WTC11 (cell line): ENCODE results near the gene TTC39A. TPM values are rescaled to one million over a fixed set of nuclear protein-coding genes. Genes with fewer than 3 reads are reported as not detected.

Experiments
- ATAC-seq: fragments of 200-7000 bp; cut with Tn5 transposase; 2 replicates; pipeline ENCODE4 v1.10.0; 2021; ENCODE audit warnings: mild to moderate bottlenecking, moderate library complexity
- CTCF ChIA-PET: fragments of 300-600 bp; sonication (Branson Sonifier 250); formaldehyde crosslinking; loops from one replicate; lab custom pipeline; 2021; ENCODE audit warnings: antibody characterized with exemption; lab: Charles Lee
- POLR2A ChIA-PET: fragments of 350-600 bp; sonication (Branson Sonifier 250); formaldehyde crosslinking; loops from one replicate; lab custom pipeline; 2021; ENCODE audit warnings: antibody characterized with exemption; lab: Charles Lee
- DNase-seq: peaks from one replicate; pipeline ENCODE4 v3.0.0; 2021; ENCODE audit warnings: low spot score
- H3K27ac Mint-ChIP-seq: 2 replicates; pipeline ENCODE4 v1.8.0; 2021; ENCODE audit warnings: mixed read lengths
- H3K27me3 Mint-ChIP-seq: 2 replicates; pipeline ENCODE4 v1.8.0; 2021; ENCODE audit warnings: low read depth, mild to moderate bottlenecking, moderate library complexity, mixed read lengths
- H3K36me3 Mint-ChIP-seq: 2 replicates; pipeline ENCODE4 v1.8.0; 2021; ENCODE audit warnings: mixed read lengths
- H3K4me1 Mint-ChIP-seq: 2 replicates; pipeline ENCODE4 v1.8.0; 2022; ENCODE audit warnings: mixed read lengths
- H3K4me3 Mint-ChIP-seq: 2 replicates; pipeline ENCODE4 v1.8.0; 2021; ENCODE audit warnings: mild to moderate bottlenecking, moderate library complexity, mixed read lengths
- H3K9me3 Mint-ChIP-seq: 2 replicates; pipeline ENCODE4 v1.8.0; 2021; ENCODE audit warnings: mixed read lengths
- ATF1 ChIP-seq: sonication (generic); formaldehyde crosslinking; IDR thresholded peaks from 2 replicates; pipeline ENCODE4 v1.8.1; 2023; ENCODE audit warnings: mild to moderate bottlenecking, moderate library complexity, missing genetic modification reagents
- CBFB ChIP-seq: sonication (generic); formaldehyde crosslinking; IDR thresholded peaks from 2 replicates; pipeline ENCODE4 v1.8.1; 2022; ENCODE audit warnings: mild to moderate bottlenecking, low read depth, missing genetic modification reagents
- CREM ChIP-seq: sonication (generic); formaldehyde crosslinking; IDR thresholded peaks from 2 replicates; pipeline ENCODE4 v1.8.1; 2022; ENCODE audit warnings: mild to moderate bottlenecking, missing genetic modification reagents, moderate library complexity
- EMX1 ChIP-seq: fragments of 250-450 bp; sonication (Bioruptor Pico); IDR thresholded peaks from 2 replicates; pipeline ENCODE4 v1.8.0; 2021; ENCODE audit warnings: mild to moderate bottlenecking
- IRF2 ChIP-seq: sonication (generic); formaldehyde crosslinking; IDR thresholded peaks from 2 replicates; pipeline ENCODE4 v1.8.0; 2022; ENCODE audit warnings: low read depth, missing genetic modification reagents, borderline replicate concordance
- MXD4 ChIP-seq: fragments of 250-450 bp; sonication (Bioruptor Pico); IDR thresholded peaks from 2 replicates; pipeline ENCODE4 v1.8.0; 2021; ENCODE audit warnings: mild to moderate bottlenecking, moderate library complexity, borderline replicate concordance
- NR1H2 ChIP-seq: sonication (generic); formaldehyde crosslinking; IDR thresholded peaks from 2 replicates; pipeline ENCODE4 v1.9.0; 2021; ENCODE audit warnings: mild to moderate bottlenecking, moderate library complexity, missing genetic modification reagents
- SMAD3 ChIP-seq: sonication (generic); formaldehyde crosslinking; IDR thresholded peaks from 2 replicates; pipeline ENCODE4 v1.8.0; 2022; ENCODE audit warnings: missing genetic modification reagents, mild to moderate bottlenecking, borderline replicate concordance
- SOX15 ChIP-seq: fragments of 250-450 bp; sonication (Bioruptor Pico); IDR thresholded peaks from 2 replicates; pipeline ENCODE4 v1.9.0; 2021; ENCODE audit warnings: mild to moderate bottlenecking
- ZBTB21 ChIP-seq: sonication (generic); formaldehyde crosslinking; IDR thresholded peaks from 2 replicates; pipeline ENCODE4 v1.8.1; 2023; ENCODE audit warnings: mild to moderate bottlenecking, missing genetic modification reagents, borderline replicate concordance
- ZNF138 ChIP-seq: sonication (generic); formaldehyde crosslinking; conservative IDR thresholded peaks from 2 replicates; pipeline ENCODE4 v1.8.1; 2022; ENCODE audit warnings: mild to moderate bottlenecking, moderate library complexity, missing genetic modification reagents
- total RNA-seq: library from RNA; stranded (reverse); gene quantifications from 3 replicates; pipeline ENCODE4 v1.2.3, GENCODE V29; 2021
- TF ChIP-seq, protein P1 (sequence below): fragments of 250-450 bp; sonication (Bioruptor Pico); conservative IDR thresholded peaks from 2 replicates; pipeline ENCODE4 v1.9.0; 2021; ENCODE audit warnings: mild to moderate bottlenecking
- TF ChIP-seq, protein P2 (sequence below): sonication (generic); formaldehyde crosslinking; IDR thresholded peaks from 2 replicates; pipeline ENCODE4 v1.8.0; 2022; ENCODE audit warnings: mild to moderate bottlenecking, missing genetic modification reagents
- TF ChIP-seq, protein P3 (sequence below): sonication (generic); formaldehyde crosslinking; IDR thresholded peaks from 2 replicates; pipeline ENCODE4 v1.8.0; 2022; ENCODE audit warnings: mild to moderate bottlenecking, missing genetic modification reagents
- TF ChIP-seq, protein P4 (sequence below): fragments of 250-450 bp; sonication (Bioruptor Pico); IDR thresholded peaks from 2 replicates; pipeline ENCODE4 v2.1.2; 2022; ENCODE audit warnings: mild to moderate bottlenecking, moderate library complexity
- TF ChIP-seq, protein P5 (sequence below): fragments of 200-600 bp; IDR thresholded peaks from 2 replicates; pipeline ENCODE4 v1.8.0; 2022; ENCODE audit warnings: antibody characterized with exemption
- TF ChIP-seq, protein P6 (sequence below): sonication (generic); formaldehyde crosslinking; IDR thresholded peaks from 2 replicates; pipeline ENCODE4 v1.8.0; 2023; ENCODE audit warnings: missing genetic modification reagents, mild to moderate bottlenecking, borderline replicate concordance
- TF ChIP-seq, protein P7 (sequence below): fragments of 250-450 bp; sonication (Bioruptor Pico); IDR thresholded peaks from 2 replicates; pipeline ENCODE4 v1.8.0; 2021; ENCODE audit warnings: mild to moderate bottlenecking

The TTC39A gene
- total RNA-seq, 1 experiment from 2014 or later, result 3.4 TPM

DNA sequence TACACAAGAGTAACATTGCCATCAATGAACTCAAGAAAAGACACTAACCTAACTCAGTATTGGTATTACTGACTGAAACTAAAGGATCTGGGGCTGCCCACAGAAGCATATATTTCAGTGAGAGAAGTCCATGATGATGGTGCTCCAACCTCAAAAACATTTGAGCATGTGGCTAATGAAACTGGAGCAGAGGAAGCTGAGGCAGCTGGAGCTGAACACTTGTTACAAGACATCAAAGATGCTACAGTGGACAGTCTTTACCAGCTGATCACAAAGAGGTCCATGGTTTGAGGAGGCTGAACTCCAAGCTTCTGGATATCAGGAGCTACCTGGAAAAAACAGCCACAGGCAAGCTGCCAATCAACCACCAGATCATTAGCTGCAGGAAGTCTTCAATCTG, 42.2 kb upstream of the TTC39A start:
- H3K4me3 Mint-ChIP-seq, result no peak overlapping the region
- H3K27ac Mint-ChIP-seq, result no peak overlapping the region
- peaks cover 3% of the 10 kb centered on the region; the same call in 1 of the 2 replicates for H3K9me3 Mint-ChIP-seq
- no peak for DNase-seq
- ChIA-PET POLR2A (no interaction called here), CTCF (no interaction called here)
- H3K27me3 Mint-ChIP-seq, result no peaks in the 10 kb centered on the region
- ATAC-seq, result no peak
- H3K4me1 Mint-ChIP-seq, result no peaks in the 10 kb centered on the region
- H3K36me3 Mint-ChIP-seq, result peaks cover 16% of the 10 kb centered on the region
- no peak for TF ChIP-seq IRF2 (CRISPR knock-in tag)
- no peak for TF ChIP-seq CREM (CRISPR knock-in tag)
- no peak for TF ChIP-seq NR1H2 (CRISPR knock-in tag)
- TF ChIP-seq EMX1 (CRISPR knock-in tag), result no peak
- TF ChIP-seq ATF1, result no peak
- TF ChIP-seq, protein P1, sequence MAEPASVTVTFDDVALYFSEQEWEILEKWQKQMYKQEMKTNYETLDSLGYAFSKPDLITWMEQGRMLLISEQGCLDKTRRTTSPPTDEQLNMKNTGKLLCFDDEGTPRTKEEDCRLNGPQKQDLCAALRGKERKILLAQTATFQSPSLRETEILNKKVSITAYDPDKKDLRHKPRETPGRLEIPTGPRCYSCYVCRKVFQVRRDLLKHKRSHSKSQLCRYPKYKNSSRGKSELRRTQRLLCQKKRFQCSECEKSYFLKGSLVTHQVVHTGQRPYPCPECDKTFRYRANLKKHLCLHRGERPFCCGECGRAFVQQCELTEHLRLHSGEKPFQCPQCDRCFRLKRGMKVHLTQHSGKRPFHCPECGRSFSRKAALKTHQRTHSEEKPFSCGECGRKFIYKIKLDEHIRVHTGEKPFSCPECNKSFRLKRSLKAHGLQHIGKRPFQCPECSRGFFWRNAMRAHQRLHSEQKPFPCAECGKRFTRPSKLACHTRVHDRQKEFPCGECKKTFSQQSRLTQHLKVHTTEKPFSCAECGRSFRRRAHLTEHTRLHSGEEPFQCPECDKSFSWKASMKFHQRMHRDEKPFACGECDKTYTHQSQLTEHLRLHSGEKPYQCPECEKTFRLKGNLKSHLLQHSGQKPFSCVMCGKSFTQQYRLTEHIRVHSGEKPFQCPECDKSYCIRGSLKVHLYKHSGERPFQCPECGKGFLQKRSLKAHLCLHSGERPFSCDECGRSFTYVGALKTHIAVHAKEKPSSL (CRISPR knock-in tag), result no peak
- no peak for TF ChIP-seq SMAD3 (CRISPR knock-in tag)
- TF ChIP-seq, protein P2, sequence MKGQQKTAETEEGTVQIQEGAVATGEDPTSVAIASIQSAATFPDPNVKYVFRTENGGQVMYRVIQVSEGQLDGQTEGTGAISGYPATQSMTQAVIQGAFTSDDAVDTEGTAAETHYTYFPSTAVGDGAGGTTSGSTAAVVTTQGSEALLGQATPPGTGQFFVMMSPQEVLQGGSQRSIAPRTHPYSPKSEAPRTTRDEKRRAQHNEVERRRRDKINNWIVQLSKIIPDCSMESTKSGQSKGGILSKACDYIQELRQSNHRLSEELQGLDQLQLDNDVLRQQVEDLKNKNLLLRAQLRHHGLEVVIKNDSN (CRISPR knock-in tag), result no peak
- TF ChIP-seq, protein P3, sequence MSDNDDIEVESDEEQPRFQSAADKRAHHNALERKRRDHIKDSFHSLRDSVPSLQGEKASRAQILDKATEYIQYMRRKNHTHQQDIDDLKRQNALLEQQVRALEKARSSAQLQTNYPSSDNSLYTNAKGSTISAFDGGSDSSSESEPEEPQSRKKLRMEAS (CRISPR knock-in tag), result no peak
- TF ChIP-seq SOX15 (CRISPR knock-in tag), result no peak

DNA sequence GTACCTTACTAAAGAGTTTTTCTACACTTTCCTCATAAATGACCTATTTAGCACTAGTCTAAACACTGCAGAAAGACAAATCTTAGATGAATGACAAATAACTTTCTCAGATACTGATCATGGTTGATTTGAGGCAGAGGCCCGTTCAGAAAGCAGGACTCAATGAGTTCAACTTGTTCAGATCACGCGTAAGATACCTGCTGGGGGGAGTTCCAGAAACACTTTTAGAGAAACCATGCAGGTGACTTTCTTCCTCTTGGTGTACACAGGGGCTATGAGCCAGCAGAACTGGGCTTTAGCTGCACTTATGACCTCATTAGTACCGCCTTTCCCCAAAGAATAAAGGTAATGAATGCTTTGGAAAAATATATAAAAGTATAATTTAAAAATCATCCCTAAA, 38.8 kb upstream of the TTC39A start:
- TF ChIP-seq, protein P4, sequence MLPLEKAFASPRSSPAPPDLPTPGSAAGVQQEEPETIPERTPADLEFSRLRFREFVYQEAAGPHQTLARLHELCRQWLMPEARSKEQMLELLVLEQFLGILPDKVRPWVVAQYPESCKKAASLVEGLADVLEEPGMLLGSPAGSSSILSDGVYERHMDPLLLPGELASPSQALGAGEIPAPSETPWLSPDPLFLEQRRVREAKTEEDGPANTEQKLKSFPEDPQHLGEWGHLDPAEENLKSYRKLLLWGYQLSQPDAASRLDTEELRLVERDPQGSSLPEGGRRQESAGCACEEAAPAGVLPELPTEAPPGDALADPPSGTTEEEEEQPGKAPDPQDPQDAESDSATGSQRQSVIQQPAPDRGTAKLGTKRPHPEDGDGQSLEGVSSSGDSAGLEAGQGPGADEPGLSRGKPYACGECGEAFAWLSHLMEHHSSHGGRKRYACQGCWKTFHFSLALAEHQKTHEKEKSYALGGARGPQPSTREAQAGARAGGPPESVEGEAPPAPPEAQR (CRISPR knock-in tag), result no peak
- TF ChIP-seq, protein P5, sequence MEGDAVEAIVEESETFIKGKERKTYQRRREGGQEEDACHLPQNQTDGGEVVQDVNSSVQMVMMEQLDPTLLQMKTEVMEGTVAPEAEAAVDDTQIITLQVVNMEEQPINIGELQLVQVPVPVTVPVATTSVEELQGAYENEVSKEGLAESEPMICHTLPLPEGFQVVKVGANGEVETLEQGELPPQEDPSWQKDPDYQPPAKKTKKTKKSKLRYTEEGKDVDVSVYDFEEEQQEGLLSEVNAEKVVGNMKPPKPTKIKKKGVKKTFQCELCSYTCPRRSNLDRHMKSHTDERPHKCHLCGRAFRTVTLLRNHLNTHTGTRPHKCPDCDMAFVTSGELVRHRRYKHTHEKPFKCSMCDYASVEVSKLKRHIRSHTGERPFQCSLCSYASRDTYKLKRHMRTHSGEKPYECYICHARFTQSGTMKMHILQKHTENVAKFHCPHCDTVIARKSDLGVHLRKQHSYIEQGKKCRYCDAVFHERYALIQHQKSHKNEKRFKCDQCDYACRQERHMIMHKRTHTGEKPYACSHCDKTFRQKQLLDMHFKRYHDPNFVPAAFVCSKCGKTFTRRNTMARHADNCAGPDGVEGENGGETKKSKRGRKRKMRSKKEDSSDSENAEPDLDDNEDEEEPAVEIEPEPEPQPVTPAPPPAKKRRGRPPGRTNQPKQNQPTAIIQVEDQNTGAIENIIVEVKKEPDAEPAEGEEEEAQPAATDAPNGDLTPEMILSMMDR, result no peak
- no peak for TF ChIP-seq ZNF138 (CRISPR knock-in tag)
- ChIA-PET POLR2A (no interaction called here), CTCF (no interaction called here)
- Mint-ChIP-seq H3K9me3 (no peaks in the 10 kb centered on the region), H3K4me3 (no peak overlapping the region), H3K36me3 (peaks cover 5% of the 10 kb centered on the region), H3K4me1 (no peaks in the 10 kb centered on the region), H3K27me3 (no peaks in the 10 kb centered on the region), H3K27ac (no peak overlapping the region)
- no peak for DNase-seq
- no peak for ATAC-seq

DNA sequence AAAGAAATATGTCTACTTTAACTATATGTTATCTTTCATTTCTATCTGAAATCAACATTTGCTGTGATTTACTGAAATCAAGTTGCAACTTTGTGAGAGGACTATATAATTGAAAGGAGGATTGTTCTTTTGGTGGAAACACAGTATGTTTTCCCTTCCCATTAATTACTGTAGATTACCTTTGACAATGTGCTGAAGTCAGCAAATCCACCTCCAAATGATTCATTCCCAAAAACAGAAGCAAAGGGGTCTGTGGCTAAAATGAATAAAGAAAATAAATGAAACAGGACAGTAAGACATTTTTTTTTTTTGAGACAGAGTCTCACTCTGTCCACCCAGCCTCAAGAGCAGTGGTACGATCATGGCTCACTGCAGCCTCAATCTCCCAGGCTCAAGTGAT, 35.4 kb upstream of the TTC39A start:
- ATAC-seq (no peak), DNase-seq (no peak)
- no peaks in the 10 kb centered on the region for H3K27me3 Mint-ChIP-seq
- ChIA-PET CTCF (no interaction called here), POLR2A (no interaction called here)
- H3K27ac Mint-ChIP-seq, result no peak overlapping the region
- H3K36me3 Mint-ChIP-seq, result peaks cover 4% of the 10 kb centered on the region
- no peaks in the 10 kb centered on the region for H3K9me3 Mint-ChIP-seq
- no peaks in the 10 kb centered on the region for H3K4me1 Mint-ChIP-seq
- no peak overlapping the region for H3K4me3 Mint-ChIP-seq
- TF ChIP-seq MXD4 (CRISPR knock-in tag) (no peak), ZNF138 (CRISPR knock-in tag) (no peak), SMAD3 (CRISPR knock-in tag) (no peak), CBFB (CRISPR knock-in tag) (no peak), IRF2 (CRISPR knock-in tag) (no peak), ZBTB21 (CRISPR knock-in tag) (no peak)
- TF ChIP-seq, protein P3 (CRISPR knock-in tag), result no peak
- TF ChIP-seq, protein P6, sequence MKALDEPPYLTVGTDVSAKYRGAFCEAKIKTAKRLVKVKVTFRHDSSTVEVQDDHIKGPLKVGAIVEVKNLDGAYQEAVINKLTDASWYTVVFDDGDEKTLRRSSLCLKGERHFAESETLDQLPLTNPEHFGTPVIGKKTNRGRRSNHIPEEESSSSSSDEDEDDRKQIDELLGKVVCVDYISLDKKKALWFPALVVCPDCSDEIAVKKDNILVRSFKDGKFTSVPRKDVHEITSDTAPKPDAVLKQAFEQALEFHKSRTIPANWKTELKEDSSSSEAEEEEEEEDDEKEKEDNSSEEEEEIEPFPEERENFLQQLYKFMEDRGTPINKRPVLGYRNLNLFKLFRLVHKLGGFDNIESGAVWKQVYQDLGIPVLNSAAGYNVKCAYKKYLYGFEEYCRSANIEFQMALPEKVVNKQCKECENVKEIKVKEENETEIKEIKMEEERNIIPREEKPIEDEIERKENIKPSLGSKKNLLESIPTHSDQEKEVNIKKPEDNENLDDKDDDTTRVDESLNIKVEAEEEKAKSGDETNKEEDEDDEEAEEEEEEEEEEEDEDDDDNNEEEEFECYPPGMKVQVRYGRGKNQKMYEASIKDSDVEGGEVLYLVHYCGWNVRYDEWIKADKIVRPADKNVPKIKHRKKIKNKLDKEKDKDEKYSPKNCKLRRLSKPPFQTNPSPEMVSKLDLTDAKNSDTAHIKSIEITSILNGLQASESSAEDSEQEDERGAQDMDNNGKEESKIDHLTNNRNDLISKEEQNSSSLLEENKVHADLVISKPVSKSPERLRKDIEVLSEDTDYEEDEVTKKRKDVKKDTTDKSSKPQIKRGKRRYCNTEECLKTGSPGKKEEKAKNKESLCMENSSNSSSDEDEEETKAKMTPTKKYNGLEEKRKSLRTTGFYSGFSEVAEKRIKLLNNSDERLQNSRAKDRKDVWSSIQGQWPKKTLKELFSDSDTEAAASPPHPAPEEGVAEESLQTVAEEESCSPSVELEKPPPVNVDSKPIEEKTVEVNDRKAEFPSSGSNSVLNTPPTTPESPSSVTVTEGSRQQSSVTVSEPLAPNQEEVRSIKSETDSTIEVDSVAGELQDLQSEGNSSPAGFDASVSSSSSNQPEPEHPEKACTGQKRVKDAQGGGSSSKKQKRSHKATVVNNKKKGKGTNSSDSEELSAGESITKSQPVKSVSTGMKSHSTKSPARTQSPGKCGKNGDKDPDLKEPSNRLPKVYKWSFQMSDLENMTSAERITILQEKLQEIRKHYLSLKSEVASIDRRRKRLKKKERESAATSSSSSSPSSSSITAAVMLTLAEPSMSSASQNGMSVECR, result no peak
- TF ChIP-seq, protein P7, sequence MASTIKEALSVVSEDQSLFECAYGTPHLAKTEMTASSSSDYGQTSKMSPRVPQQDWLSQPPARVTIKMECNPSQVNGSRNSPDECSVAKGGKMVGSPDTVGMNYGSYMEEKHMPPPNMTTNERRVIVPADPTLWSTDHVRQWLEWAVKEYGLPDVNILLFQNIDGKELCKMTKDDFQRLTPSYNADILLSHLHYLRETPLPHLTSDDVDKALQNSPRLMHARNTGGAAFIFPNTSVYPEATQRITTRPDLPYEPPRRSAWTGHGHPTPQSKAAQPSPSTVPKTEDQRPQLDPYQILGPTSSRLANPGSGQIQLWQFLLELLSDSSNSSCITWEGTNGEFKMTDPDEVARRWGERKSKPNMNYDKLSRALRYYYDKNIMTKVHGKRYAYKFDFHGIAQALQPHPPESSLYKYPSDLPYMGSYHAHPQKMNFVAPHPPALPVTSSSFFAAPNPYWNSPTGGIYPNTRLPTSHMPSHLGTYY (CRISPR knock-in tag), result no peak
